Measurements from ENCODE around the gene GATAD2B.

DNA sequence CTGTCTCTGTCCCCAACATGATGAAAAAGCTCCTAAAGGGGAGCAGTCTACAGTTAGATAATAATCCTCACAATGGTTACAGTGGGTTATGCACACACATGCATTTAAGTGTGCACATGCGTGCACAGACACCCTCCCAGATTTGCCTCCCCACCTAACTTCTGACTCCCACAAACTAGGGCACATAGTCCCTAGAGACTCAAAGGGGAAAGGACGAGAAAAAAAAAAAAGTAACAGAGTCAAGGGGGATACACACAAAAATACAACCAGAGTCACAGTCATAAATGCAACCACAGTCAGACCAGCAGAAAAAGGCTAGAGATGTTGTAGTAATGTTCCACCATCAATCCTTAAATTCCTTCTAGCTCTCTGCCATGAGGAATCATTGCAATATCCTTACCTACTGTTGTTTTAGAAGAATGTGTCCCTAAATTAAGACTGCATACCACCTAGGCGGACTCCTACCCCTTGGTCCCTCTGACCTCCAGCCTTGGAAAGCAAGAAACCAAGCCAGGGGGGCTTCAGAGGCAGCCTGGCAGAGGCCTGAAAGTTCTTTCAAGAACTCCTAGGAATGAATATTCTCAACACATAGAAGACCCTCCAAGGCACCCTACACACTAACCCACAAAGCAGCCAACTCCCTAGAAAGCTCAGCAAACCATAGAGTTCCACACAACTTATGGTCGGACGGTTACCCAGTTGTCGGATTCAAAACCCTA, 34.4 kb upstream of the GATAD2B start:
- no peak for TF ChIP-seq POLR2AphosphoS5 (IDR thresholded peaks at IDR 0.05; ENCODE audit: insufficient read depth, low read depth, low read length)
- TF ChIP-seq, protein P1, sequence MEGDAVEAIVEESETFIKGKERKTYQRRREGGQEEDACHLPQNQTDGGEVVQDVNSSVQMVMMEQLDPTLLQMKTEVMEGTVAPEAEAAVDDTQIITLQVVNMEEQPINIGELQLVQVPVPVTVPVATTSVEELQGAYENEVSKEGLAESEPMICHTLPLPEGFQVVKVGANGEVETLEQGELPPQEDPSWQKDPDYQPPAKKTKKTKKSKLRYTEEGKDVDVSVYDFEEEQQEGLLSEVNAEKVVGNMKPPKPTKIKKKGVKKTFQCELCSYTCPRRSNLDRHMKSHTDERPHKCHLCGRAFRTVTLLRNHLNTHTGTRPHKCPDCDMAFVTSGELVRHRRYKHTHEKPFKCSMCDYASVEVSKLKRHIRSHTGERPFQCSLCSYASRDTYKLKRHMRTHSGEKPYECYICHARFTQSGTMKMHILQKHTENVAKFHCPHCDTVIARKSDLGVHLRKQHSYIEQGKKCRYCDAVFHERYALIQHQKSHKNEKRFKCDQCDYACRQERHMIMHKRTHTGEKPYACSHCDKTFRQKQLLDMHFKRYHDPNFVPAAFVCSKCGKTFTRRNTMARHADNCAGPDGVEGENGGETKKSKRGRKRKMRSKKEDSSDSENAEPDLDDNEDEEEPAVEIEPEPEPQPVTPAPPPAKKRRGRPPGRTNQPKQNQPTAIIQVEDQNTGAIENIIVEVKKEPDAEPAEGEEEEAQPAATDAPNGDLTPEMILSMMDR (IDR thresholded peaks at IDR 0.05; ENCODE audit: extremely low read depth in 1 of 2, insufficient read depth in 1 of 2, low read depth in 1 of 2, low read length in 2 of 2): no peak
- no peak for TF ChIP-seq POLR2A (IDR thresholded peaks at IDR 0.05; ENCODE audit: low read depth, low read length)
- no peak for TF ChIP-seq GATA2 (IDR thresholded peaks at IDR 0.05; ENCODE audit: insufficient read depth, insufficient read length, low read depth, low read length)

Data from endothelial cell of umbilical vein (primary cell).